Ascending aorta (tissue), 2 donors: Measurements from ENCODE around the gene CALN1. TPM values are rescaled to one million over a fixed set of nuclear protein-coding genes. Genes with fewer than 3 reads are reported as not detected.

Source experiments
- DNase-seq, 2 donors: peaks; one replicate each; pipeline ENCODE4 v3.0.0-alpha.2; 2019; ENCODE audit warnings: low spot score in 2 of 2
- H3K27ac ChIP-seq, 2 donors: fragments of 200-600 bp; sonication (generic); one replicate each; pipeline ENCODE4 v1.5.1; 2016 to 2017; ENCODE audit warnings: mild to moderate bottlenecking in 1 of 2
- H3K27me3 ChIP-seq: fragments of 200-600 bp; sonication (generic); one replicate; pipeline ENCODE4 v1.5.1; 2017
- H3K36me3 ChIP-seq, 2 donors: fragments of 200-600 bp; sonication (generic); one replicate each; pipeline ENCODE4 v1.5.1; 2016
- H3K4me1 ChIP-seq, 2 donors: fragments of 200-600 bp; sonication (generic); one replicate each; pipeline ENCODE4 v1.5.1; 2016 to 2017; ENCODE audit warnings: mild to moderate bottlenecking in 1 of 2
- H3K4me3 ChIP-seq, 2 donors: fragments of 200-600 bp; sonication (generic); one replicate each; pipeline ENCODE4 v1.5.1; 2016 to 2017; ENCODE audit warnings: mild to moderate bottlenecking in 1 of 2
- H3K9me3 ChIP-seq, 2 donors: fragments of 200-600 bp; sonication (generic); one replicate each; pipeline ENCODE4 v1.5.1; 2016
- intact Hi-C: fragments of 100-400 bp; cut with DNase I; formaldehyde crosslinking; loops from one replicate; pipeline ENCODE4 v1.15.1; 2023
- total RNA-seq: library from RNA; depleted of rRNA; stranded (reverse); fragments of >200 nt; gene quantifications from one replicate; pipeline ENCODE4 v1.1.0, GENCODE V29; 2016
- TF ChIP-seq, protein P1 (sequence below), 3 experiments: fragments of 200-600 bp in 2 of 3; fragments of 450-650 bp in 1 of 3; sonication (generic) in 2 of 3; IDR thresholded peaks; one replicate each; pipeline ENCODE4 v1.5.1; 2016 to 2019; ENCODE audit warnings: antibody characterized with exemption in 3 of 3, mild to moderate bottlenecking in 1 of 3, moderate library complexity in 1 of 3

The CALN1 gene
- total RNA-seq, 1 donor from 2014 or later, result 1.2 TPM

DNA sequence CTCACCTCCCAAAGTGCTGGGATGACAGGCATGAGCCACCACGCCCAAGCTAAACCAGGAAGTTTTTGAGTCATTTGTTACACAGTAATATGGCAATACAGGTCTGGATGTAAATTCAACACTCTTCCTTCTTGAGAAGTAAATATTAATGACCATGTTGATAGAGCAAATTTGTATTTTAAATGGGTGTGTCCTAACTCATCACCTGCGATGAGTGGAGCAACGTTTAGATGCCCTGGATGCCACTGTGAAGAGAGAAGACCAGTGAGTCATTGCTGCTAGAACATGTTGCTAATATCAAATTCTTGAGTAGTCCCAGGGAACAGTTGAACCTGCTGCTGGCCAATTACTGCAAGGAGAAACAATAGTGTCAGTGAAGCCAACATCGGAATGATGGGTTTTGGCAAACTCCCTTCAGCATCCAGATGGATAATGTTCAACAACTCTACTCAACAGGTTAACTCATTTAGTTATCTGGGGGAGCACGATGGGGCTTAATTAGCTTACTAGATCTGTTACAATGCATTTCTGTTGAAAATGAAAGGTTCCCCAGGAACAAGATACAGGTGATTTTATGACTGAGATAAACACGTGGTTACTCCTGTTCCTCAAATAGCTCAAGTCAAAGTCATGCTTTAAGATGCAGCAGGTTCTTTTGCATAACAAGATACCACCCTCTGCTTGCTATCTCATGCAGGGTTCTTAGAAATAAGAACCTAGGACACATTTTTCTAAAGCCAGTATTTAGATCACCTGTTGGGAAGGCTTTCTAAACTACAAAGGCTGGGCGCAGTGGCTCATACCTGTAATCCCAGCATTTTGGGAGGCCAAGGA is 146.8 kb downstream of the CALN1 start:
- no peak for DNase-seq
- TF ChIP-seq, protein P1, sequence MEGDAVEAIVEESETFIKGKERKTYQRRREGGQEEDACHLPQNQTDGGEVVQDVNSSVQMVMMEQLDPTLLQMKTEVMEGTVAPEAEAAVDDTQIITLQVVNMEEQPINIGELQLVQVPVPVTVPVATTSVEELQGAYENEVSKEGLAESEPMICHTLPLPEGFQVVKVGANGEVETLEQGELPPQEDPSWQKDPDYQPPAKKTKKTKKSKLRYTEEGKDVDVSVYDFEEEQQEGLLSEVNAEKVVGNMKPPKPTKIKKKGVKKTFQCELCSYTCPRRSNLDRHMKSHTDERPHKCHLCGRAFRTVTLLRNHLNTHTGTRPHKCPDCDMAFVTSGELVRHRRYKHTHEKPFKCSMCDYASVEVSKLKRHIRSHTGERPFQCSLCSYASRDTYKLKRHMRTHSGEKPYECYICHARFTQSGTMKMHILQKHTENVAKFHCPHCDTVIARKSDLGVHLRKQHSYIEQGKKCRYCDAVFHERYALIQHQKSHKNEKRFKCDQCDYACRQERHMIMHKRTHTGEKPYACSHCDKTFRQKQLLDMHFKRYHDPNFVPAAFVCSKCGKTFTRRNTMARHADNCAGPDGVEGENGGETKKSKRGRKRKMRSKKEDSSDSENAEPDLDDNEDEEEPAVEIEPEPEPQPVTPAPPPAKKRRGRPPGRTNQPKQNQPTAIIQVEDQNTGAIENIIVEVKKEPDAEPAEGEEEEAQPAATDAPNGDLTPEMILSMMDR (IDR thresholded peaks at IDR 0.05), result no peak
- Histone ChIP-seq H3K4me1 (no peaks in the 10 kb centered on the region), H3K4me3 (no peak overlapping the region), H3K27me3 (no peaks in the 10 kb centered on the region), H3K36me3 (no peaks in the 10 kb centered on the region), H3K27ac (no peak overlapping the region), H3K9me3 (peaks cover 0 to 8% of the 10 kb centered on the region in 2 donors)
- intact Hi-C loops, result no loop called here

DNA sequence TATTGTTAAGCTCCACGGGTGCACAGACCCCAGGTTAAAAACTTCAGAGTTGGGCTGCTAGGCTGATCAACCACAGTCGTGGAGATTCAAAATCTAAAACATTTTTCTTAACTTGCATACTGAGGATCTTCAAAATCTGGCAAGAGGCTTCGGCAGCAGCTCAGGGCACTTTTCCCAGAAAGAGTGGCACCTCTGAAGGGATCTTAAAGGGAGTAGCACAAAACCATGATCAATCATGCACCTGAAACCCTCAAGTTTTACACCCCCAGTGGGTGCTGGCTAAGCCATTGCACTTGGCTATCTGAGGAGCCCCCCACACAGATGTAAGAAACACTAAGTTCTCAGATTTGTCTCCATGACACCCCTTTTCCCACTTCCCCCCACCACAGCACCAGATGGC is 151.7 kb downstream of the CALN1 start:
- Histone ChIP-seq H3K27ac (no peak overlapping the region), H3K27me3 (no peaks in the 10 kb centered on the region), H3K36me3 (no peaks in the 10 kb centered on the region), H3K4me1 (no peaks in the 10 kb centered on the region), H3K4me3 (no peak overlapping the region), H3K9me3 (no peaks in the 10 kb centered on the region)
- TF ChIP-seq, protein P1 (IDR thresholded peaks at IDR 0.05), result no peak
- intact Hi-C loops, result no loop called here
- DNase-seq, result no peak

- Histone ChIP-seq H3K27me3 (no peaks in the 10 kb centered on the region), H3K4me3 (no peak overlapping the region), H3K36me3 (no peaks in the 10 kb centered on the region), H3K9me3 (no peaks in the 10 kb centered on the region), H3K4me1 (no peaks in the 10 kb centered on the region), H3K27ac (no peak overlapping the region)
- no peak for DNase-seq
- intact Hi-C loops, result no loop called here
- TF ChIP-seq, protein P1 (IDR thresholded peaks at IDR 0.05), result no peak
Observed at GRCh38 chr7:72258074-72258473, 154.1 kb downstream of the CALN1 start.

- intact Hi-C loops, result no loop called here
- TF ChIP-seq, protein P1 (IDR thresholded peaks at IDR 0.05), result no peak
Observed at GRCh38 chr7:72254455-72254854, 157.7 kb downstream of the CALN1 start.

GRCh38 chr7:72249106-72249505 is 163.0 kb downstream of the CALN1 start:
- intact Hi-C loops, result no loop called here
- Histone ChIP-seq H3K4me1 (no peaks in the 10 kb centered on the region), H3K27me3 (no peaks in the 10 kb centered on the region), H3K27ac (no peak overlapping the region), H3K36me3 (no peaks in the 10 kb centered on the region), H3K4me3 (no peak overlapping the region), H3K9me3 (no peaks in the 10 kb centered on the region)
- no peak for DNase-seq
- TF ChIP-seq, protein P1 (IDR thresholded peaks at IDR 0.05), result no peak

More at GRCh38 chr7:72254455-72254854, 157.7 kb downstream of the CALN1 start:
- no peaks in the 10 kb centered on the region for H3K27me3 ChIP-seq
- H3K4me1 ChIP-seq, result no peaks in the 10 kb centered on the region
- no peak overlapping the region for H3K27ac ChIP-seq
- no peak overlapping the region for H3K4me3 ChIP-seq
- H3K36me3 ChIP-seq, result no peaks in the 10 kb centered on the region
- no peaks in the 10 kb centered on the region for H3K9me3 ChIP-seq
- no peak for DNase-seq
